GM18519 (cell line): ENCODE data around the gene FCN3.
"Not testable (repeated sequence)": the region's sequence is repeated elsewhere in the genome, so short reads cannot be mapped to it uniquely, and the experiment has no call there.

Source experiments
- ATAC-seq: cut with Tn5 transposase; IDR thresholded peaks from one replicate; pipeline ENCODE4 v1.9.1; 2021; ENCODE audit warnings: mild to moderate bottlenecking, moderate library complexity; ENCODE audit not compliant: unreplicated experiment, low FRiP score

The FCN3 gene

GRCh38 chr1:27374362-27375086 is at the start of gene FCN3:
TSS of gene FCN3 (minus strand) at chr1:27374824. CDS start at chr1:27374818, 6 bp downstream.
- no peak for ATAC-seq

GRCh38 chr1:27423709-27424108 is 49.1 kb upstream of the FCN3 start:
- ATAC-seq = no peak

- ATAC-seq = no peak
Observed at GRCh38 chr1:27418326-27419185, 43.9 kb upstream of the FCN3 start.

GRCh38 chr1:27417713-27418112 is 43.1 kb upstream of the FCN3 start:
- no peak for ATAC-seq

- ATAC-seq = no peak
Observed at GRCh38 chr1:27416387-27417111, 41.9 kb upstream of the FCN3 start.

- no peak for ATAC-seq
Observed at GRCh38 chr1:27414091-27414490, 39.5 kb upstream of the FCN3 start.

- ATAC-seq = no peak
Observed at GRCh38 chr1:27413004-27413403, 38.4 kb upstream of the FCN3 start.

- no peak for ATAC-seq
Observed at GRCh38 chr1:27412502-27412901, 37.9 kb upstream of the FCN3 start.

GRCh38 chr1:27410709-27411108 is 36.1 kb upstream of the FCN3 start:
- ATAC-seq = no peak

GRCh38 chr1:27409669-27410068 is 35.0 kb upstream of the FCN3 start:
- ATAC-seq = no peak

GRCh38 chr1:27408151-27408550 is 33.5 kb upstream of the FCN3 start:
- no peak for ATAC-seq

- not testable (repeated sequence) for ATAC-seq
Observed at GRCh38 chr1:27406791-27407190, 32.2 kb upstream of the FCN3 start.

GRCh38 chr1:27406362-27406680 is 31.7 kb upstream of the FCN3 start:
- ATAC-seq = no peak

- not testable (repeated sequence) for ATAC-seq
Observed at GRCh38 chr1:27405598-27406361, 31.2 kb upstream of the FCN3 start.

- no peak for ATAC-seq
Observed at GRCh38 chr1:27405074-27405473, 30.4 kb upstream of the FCN3 start.

GRCh38 chr1:27403931-27404330 is 29.3 kb upstream of the FCN3 start:
- ATAC-seq = no peak

GRCh38 chr1:27403065-27403726 is 28.6 kb upstream of the FCN3 start:
- ATAC-seq = no peak

- ATAC-seq = no peak
Observed at GRCh38 chr1:27402349-27402754, 27.7 kb upstream of the FCN3 start.

GRCh38 chr1:27400963-27401341 is 26.3 kb upstream of the FCN3 start:
- no peak for ATAC-seq
